ENCODE measurements around the gene FNIP2. TPM values are rescaled to one million over a fixed set of nuclear protein-coding genes. Genes with fewer than 3 reads are reported as not detected.

Gene FNIP2
- total and polyA plus RNA-seq, 4 donors, result 8.8 to 88.7 (median 23.5) TPM

- WGBS, result 88% methylated on average over 3 of the region's 3 CpGs
- H3K27ac ChIP-seq (ENCODE audit: low read depth in 1 of 2, low read length in 2 of 2), result no peak overlapping the region
- H3K9me3 ChIP-seq (ENCODE audit: control insufficient read depth in 4 of 4, low read length in 3 of 4), result no peaks in the 10 kb centered on the region
- H3K36me3 ChIP-seq (ENCODE audit: control insufficient read depth in 4 of 4, insufficient read depth in 3 of 4, low read depth in 1 of 4, low read length in 3 of 4), result peaks cover 0 to 17% (median 9%) of the 10 kb centered on the region in 4 donors
- H3K4me3 ChIP-seq (ENCODE audit: low read depth in 1 of 3, low read length in 3 of 3), result no peak overlapping the region
- H3K4me1 ChIP-seq (ENCODE audit: control insufficient read depth in 4 of 4, insufficient read depth in 4 of 4, low read length in 3 of 4), result peaks cover 0 to 9% (median 5%) of the 10 kb centered on the region in 4 donors
- no peaks in the 10 kb centered on the region for H3K27me3 ChIP-seq (ENCODE audit: control insufficient read depth in 4 of 4, insufficient read depth in 4 of 4, low read length in 3 of 4)
- no peak overlapping the region for H3K9ac ChIP-seq (ENCODE audit: low read depth in 1 of 2, low read length in 2 of 2)
- TF ChIP-seq RXRA (IDR thresholded peaks at IDR 0.05) (no peak), FOXA2 (IDR thresholded peaks at IDR 0.05) (no peak), FOXA1 (IDR thresholded peaks at IDR 0.05) (no peak), ZBTB33 (IDR thresholded peaks at IDR 0.05) (no peak), JUND (IDR thresholded peaks at IDR 0.05) (no peak), YY1 (IDR thresholded peaks at IDR 0.05) (no peak), CTCF (IDR thresholded peaks at IDR 0.05; ENCODE audit: low read depth, low read length, missing input control) (no peak), RAD21 (IDR thresholded peaks at IDR 0.05) (no peak), TAF1 (conservative IDR thresholded peaks at IDR 0.05) (no peak), EGR1 (IDR thresholded peaks at IDR 0.05; ENCODE audit: low read depth in 2 of 2) (no peak), SP1 (IDR thresholded peaks at IDR 0.05) (no peak), HNF4G (IDR thresholded peaks at IDR 0.05) (no peak)
- no peak for DNase-seq (ENCODE audit: low spot score)
Measured at GRCh38 chr4:158906073-158906472, 137.2 kb downstream of the FNIP2 start.

- no peaks in the 10 kb centered on the region for H3K27me3 ChIP-seq (ENCODE audit: control insufficient read depth in 4 of 4, insufficient read depth in 4 of 4, low read length in 3 of 4)
- H3K36me3 ChIP-seq (ENCODE audit: control insufficient read depth in 4 of 4, insufficient read depth in 3 of 4, low read depth in 1 of 4, low read length in 3 of 4), result no peaks in the 10 kb centered on the region
- H3K4me3 ChIP-seq (ENCODE audit: low read depth in 1 of 3, low read length in 3 of 3), result no peak overlapping the region
- no peak overlapping the region for H3K27ac ChIP-seq (ENCODE audit: low read depth in 1 of 2, low read length in 2 of 2)
- DNase-seq (ENCODE audit: low spot score), result no peak
- no peak for TF ChIP-seq TAF1 (conservative IDR thresholded peaks at IDR 0.05)
- no peak for TF ChIP-seq EGR1 (IDR thresholded peaks at IDR 0.05; ENCODE audit: low read depth in 2 of 2)
- TF ChIP-seq HNF4A (conservative IDR thresholded peaks at IDR 0.05), result no peak
- no peak for TF ChIP-seq FOXA2 (IDR thresholded peaks at IDR 0.05)
- no peak for TF ChIP-seq RAD21 (IDR thresholded peaks at IDR 0.05)
- TF ChIP-seq HNF4G (IDR thresholded peaks at IDR 0.05), result no peak
- no peak for TF ChIP-seq CTCF (IDR thresholded peaks at IDR 0.05; ENCODE audit: low read depth, low read length, missing input control)
- no peak for TF ChIP-seq MAX (IDR thresholded peaks at IDR 0.05)
- H3K4me1 ChIP-seq (ENCODE audit: control insufficient read depth in 4 of 4, insufficient read depth in 4 of 4, low read length in 3 of 4), result no peaks in the 10 kb centered on the region
- no peaks in the 10 kb centered on the region for H3K9me3 ChIP-seq (ENCODE audit: control insufficient read depth in 4 of 4, low read length in 3 of 4)
- H3K9ac ChIP-seq (ENCODE audit: low read depth in 1 of 2, low read length in 2 of 2), result no peak overlapping the region
- 94% methylated on average over 2 of the region's 2 CpGs for WGBS
Measured at GRCh38 chr4:158912390-158912789, 143.6 kb downstream of the FNIP2 start.

Measured in liver (tissue), 9 donors.